GM12891 (cell line): ENCODE measurements around the gene AKAP12.

Source experiments
- POLR2A ChIP-seq: IDR thresholded peaks from 2 replicates; pipeline ENCODE4 v1.6.1; 2011; ENCODE audit warnings: low read depth, low read length, control low read depth
- POLR2AphosphoS5 ChIP-seq: IDR thresholded peaks from 2 replicates; pipeline ENCODE4 v1.6.1; 2011; ENCODE audit warnings: low read depth, low read length, control low read depth
- POU2F2 ChIP-seq: IDR thresholded peaks from 2 replicates; pipeline ENCODE4 v1.6.1; 2011; ENCODE audit warnings: low read depth, mild to moderate bottlenecking, control low read depth, low read length, moderate library complexity
- SPI1 ChIP-seq: IDR thresholded peaks from 2 replicates; pipeline ENCODE4 v1.6.1; 2011; ENCODE audit warnings: low read depth, low read length, control low read depth
- TAF1 ChIP-seq: IDR thresholded peaks from 2 replicates; pipeline ENCODE4 v1.6.1; 2011; ENCODE audit warnings: low read depth, low read length, control low read depth

GRCh38 chr6:151327101-151327500, 87.3 kb downstream of the AKAP12 start:
- TF ChIP-seq POU2F2 (no peak), POLR2A (no peak), POLR2AphosphoS5 (no peak), TAF1 (no peak), SPI1 (no peak)
